A673 (cell line): ENCODE measurements around the gene MAST4. TPM values are rescaled to one million over a fixed set of nuclear protein-coding genes. Genes with fewer than 3 reads are reported as not detected.

Source experiments
- BruUV-seq: library from RNA; stranded (reverse); fragments of 400-500 nt; replicated peaks from 2 replicates; lab custom pipeline; 2021; lab: Mats Ljungman, UMichigan
- CTCF ChIA-PET: fragments of 300-600 bp; sonication (Branson Sonifier 250); formaldehyde crosslinking; loops from one replicate; lab custom pipeline; 2022; ENCODE audit warnings: antibody characterized with exemption; lab: Charles Lee
- POLR2A ChIA-PET: fragments of 300-600 bp; sonication (Branson Sonifier 250); formaldehyde crosslinking; loops from one replicate; lab custom pipeline; 2022; ENCODE audit warnings: antibody characterized with exemption; ENCODE audit not compliant: low non-redundant PET; lab: Charles Lee
- DNase-seq: peaks from one replicate; pipeline ENCODE4 v3.0.0-alpha.2; 2015; ENCODE audit warnings: low spot score
- H3K27ac ChIP-seq: fragments of 200-600 bp; sonication (generic); 2 replicates; pipeline ENCODE4 v1.5.1; 2016; ENCODE audit warnings: mixed run types, low read depth, mild to moderate bottlenecking, mixed read lengths, antibody characterized with exemption, low read length; ENCODE audit not compliant: poor library complexity, severe bottlenecking
- H3K27me3 ChIP-seq: fragments of 200-600 bp; sonication (generic); replicated peaks from 2 replicates; pipeline ENCODE4 v1.6.1; 2017; ENCODE audit warnings: mixed run types, low read depth, mild to moderate bottlenecking, mixed read lengths, antibody characterized with exemption, low read length; ENCODE audit not compliant: insufficient read depth, poor library complexity
- H3K36me3 ChIP-seq: fragments of 200-600 bp; sonication (generic); 2 replicates; pipeline ENCODE4 v1.6.1; 2016; ENCODE audit warnings: mixed run types, mild to moderate bottlenecking, mixed read lengths, antibody characterized with exemption, low read length; ENCODE audit not compliant: insufficient read depth, poor library complexity, severe bottlenecking
- H3K4me1 ChIP-seq: fragments of 200-600 bp; sonication (generic); 2 replicates; pipeline ENCODE4 v1.6.1; 2017; ENCODE audit warnings: mixed run types, mild to moderate bottlenecking, mixed read lengths, antibody characterized with exemption, low read length; ENCODE audit not compliant: insufficient read depth, poor library complexity, severe bottlenecking
- H3K4me3 ChIP-seq: fragments of 200-600 bp; sonication (generic); 2 replicates; pipeline ENCODE4 v1.5.1; 2016; ENCODE audit warnings: low read depth, mixed run types, mild to moderate bottlenecking, mixed read lengths, low read length; ENCODE audit not compliant: poor library complexity, severe bottlenecking
- H3K9me3 ChIP-seq: fragments of 200-600 bp; sonication (generic); 2 replicates; pipeline ENCODE4 v1.6.1; 2016; ENCODE audit warnings: mixed run types, low read depth, mild to moderate bottlenecking, mixed read lengths, antibody characterized with exemption, low read length; ENCODE audit not compliant: poor library complexity, severe bottlenecking
- EZH2 ChIP-seq: fragments of 200-600 bp; sonication (generic); IDR thresholded peaks from 2 replicates; pipeline ENCODE4 v1.6.1; 2017; ENCODE audit warnings: borderline replicate concordance, low read depth, mild to moderate bottlenecking, mixed read lengths, antibody characterized with exemption, low read length; ENCODE audit not compliant: poor library complexity, severe bottlenecking
- intact Hi-C: fragments of 100-400 bp; cut with micrococcal nuclease; formaldehyde crosslinking; loops from one replicate; pipeline ENCODE4 v1.10.0; 2022; ENCODE audit not compliant: unreplicated experiment
- total RNA-seq: library from RNA; stranded (reverse); gene quantifications from 2 replicates; pipeline ENCODE4 v1.2.3, GENCODE V29; 2021
- TF ChIP-seq, protein P1 (sequence below): fragments of 300-800, 200-600 bp; sonication (generic); conservative IDR thresholded peaks from 2 replicates; pipeline ENCODE4 v1.5.1; 2017; ENCODE audit warnings: low read depth, mild to moderate bottlenecking, antibody characterized with exemption, low read length, moderate library complexity, mixed read lengths

The MAST4 gene
- total RNA-seq, 1 experiment from 2014 or later = 4.5 TPM

DNA sequence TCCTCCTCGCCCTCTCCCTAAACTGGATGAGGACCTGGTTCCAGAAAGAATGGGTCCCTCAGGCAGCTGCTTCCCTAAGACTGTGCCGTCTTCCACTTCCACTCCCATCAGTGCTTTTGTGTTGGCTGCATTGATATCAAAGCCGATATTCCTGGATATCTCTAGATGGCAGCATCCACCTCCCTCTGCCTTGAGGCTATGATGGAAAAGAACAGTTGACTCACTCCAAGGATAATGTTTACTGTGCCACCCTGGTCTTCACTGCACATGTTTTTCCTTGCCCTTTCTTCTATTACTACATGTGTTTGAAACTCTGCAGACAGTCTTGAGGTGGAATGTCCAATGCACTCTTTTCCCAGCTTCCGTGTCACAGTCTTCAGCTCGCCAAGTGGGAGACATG is 211.6 kb downstream of the MAST4 start:
- DNase-seq = peak; percentile 51
- TF ChIP-seq, protein P1, sequence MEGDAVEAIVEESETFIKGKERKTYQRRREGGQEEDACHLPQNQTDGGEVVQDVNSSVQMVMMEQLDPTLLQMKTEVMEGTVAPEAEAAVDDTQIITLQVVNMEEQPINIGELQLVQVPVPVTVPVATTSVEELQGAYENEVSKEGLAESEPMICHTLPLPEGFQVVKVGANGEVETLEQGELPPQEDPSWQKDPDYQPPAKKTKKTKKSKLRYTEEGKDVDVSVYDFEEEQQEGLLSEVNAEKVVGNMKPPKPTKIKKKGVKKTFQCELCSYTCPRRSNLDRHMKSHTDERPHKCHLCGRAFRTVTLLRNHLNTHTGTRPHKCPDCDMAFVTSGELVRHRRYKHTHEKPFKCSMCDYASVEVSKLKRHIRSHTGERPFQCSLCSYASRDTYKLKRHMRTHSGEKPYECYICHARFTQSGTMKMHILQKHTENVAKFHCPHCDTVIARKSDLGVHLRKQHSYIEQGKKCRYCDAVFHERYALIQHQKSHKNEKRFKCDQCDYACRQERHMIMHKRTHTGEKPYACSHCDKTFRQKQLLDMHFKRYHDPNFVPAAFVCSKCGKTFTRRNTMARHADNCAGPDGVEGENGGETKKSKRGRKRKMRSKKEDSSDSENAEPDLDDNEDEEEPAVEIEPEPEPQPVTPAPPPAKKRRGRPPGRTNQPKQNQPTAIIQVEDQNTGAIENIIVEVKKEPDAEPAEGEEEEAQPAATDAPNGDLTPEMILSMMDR = peak; percentile 50
- no peak for TF ChIP-seq EZH2
- Histone ChIP-seq H3K4me3 (no peak overlapping the region), H3K36me3 (no peaks in the 10 kb centered on the region), H3K27ac (no peak overlapping the region), H3K27me3 (peaks cover 11% of the 10 kb centered on the region), H3K4me1 (no peaks in the 10 kb centered on the region), H3K9me3 (no peaks in the 10 kb centered on the region)
- CTCF ChIA-PET = no interaction called here
- no TSS peak for BruUV-seq
- POLR2A ChIA-PET = no interaction called here
- intact Hi-C loops = loop anchor here (5.0 to 10.0 kb wide), 2 partner anchors 337 to 400 kb away; no protein-coding TSS in a partner anchor

DNA sequence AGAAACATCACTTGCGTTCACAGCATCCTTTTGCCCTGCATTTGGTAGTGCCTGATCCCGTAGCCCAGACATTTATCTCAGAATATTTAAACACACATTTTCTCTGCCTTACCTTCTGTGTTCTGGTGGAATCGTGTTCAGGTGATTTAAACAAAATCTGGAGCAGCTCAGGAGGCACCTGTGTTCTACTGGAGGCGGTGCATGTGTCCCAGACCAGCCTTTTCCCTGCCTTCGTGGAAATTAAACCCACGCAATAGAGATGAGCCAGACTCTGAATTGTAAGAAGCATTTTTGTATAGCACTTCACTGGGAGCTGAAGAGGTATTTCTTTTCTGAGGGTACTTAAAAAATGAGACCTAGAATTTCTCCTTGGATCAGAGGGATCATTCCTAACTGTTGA is 212.5 kb downstream of the MAST4 start:
- TF ChIP-seq EZH2 = no peak
- TF ChIP-seq, protein P1 = no peak
- H3K27ac ChIP-seq = no peak overlapping the region
- no peaks in the 10 kb centered on the region for H3K36me3 ChIP-seq
- ChIA-PET CTCF (no interaction called here), POLR2A (no interaction called here)
- no peaks in the 10 kb centered on the region for H3K4me1 ChIP-seq
- no TSS peak for BruUV-seq
- no peak overlapping the region for H3K4me3 ChIP-seq
- intact Hi-C loops = loop anchor here (5.0 to 10.0 kb wide), 2 partner anchors 336 to 399 kb away; no protein-coding TSS in a partner anchor
- no peaks in the 10 kb centered on the region for H3K9me3 ChIP-seq
- no peak for DNase-seq
- H3K27me3 ChIP-seq = peaks cover 11% of the 10 kb centered on the region

DNA sequence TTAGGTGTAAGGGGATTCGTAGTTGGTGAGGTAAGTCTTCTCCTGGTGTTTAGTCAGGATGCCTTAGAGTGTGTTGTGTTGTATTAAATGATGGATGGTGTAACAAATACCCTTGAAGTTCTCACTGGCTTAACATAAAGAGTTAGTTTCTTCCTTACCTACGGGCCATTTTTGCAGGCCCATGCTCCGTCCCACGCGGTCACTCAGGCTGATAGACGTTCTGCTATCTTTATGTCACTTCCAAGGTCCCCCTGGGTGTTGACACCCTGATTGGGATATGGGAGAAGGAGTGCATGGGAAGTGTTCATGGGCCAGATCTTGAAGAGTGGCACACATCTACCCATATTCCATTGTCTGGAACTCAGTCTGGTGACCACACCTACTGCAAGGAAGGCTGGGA is 214.0 kb downstream of the MAST4 start:
- Histone ChIP-seq H3K27me3 (peaks cover 5% of the 10 kb centered on the region), H3K36me3 (no peaks in the 10 kb centered on the region), H3K9me3 (no peaks in the 10 kb centered on the region), H3K27ac (no peak overlapping the region), H3K4me1 (no peaks in the 10 kb centered on the region), H3K4me3 (no peak overlapping the region)
- no peak for TF ChIP-seq EZH2
- TF ChIP-seq, protein P1 = no peak
- intact Hi-C loops = no loop called here
- ChIA-PET POLR2A (no interaction called here), CTCF (no interaction called here)
- no TSS peak for BruUV-seq
- DNase-seq = no peak
